Activated naive CD8-positive, alpha-beta T cell treated with anti-CD3 and anti-CD28 coated beads, Interleukin-2, amount 50 U/mL, for 24 hours (primary cell): ENCODE data around the gene URM1.
"Not testable (repeated sequence)": the region's sequence is repeated elsewhere in the genome, so short reads cannot be mapped to it uniquely, and the experiment has no call there.

Experiments
- ATAC-seq: fragments of 150-1000 bp; cut with Tn5 transposase; one replicate; pipeline ENCODE4 v1.10.0; 2021
- DNase-seq: peaks from one replicate; pipeline ENCODE4 v3.0.0; 2021
- H3K27ac Mint-ChIP-seq: one replicate; pipeline ENCODE4 v1.8.0; 2021; ENCODE audit warnings: mild to moderate bottlenecking, mixed read lengths
- H3K27me3 Mint-ChIP-seq: one replicate; pipeline ENCODE4 v1.8.0; 2021; ENCODE audit warnings: mixed read lengths
- H3K36me3 Mint-ChIP-seq: one replicate; pipeline ENCODE4 v1.8.0; 2021; ENCODE audit warnings: low read depth, mixed read lengths
- H3K4me1 Mint-ChIP-seq: one replicate; pipeline ENCODE4 v1.8.0; 2021; ENCODE audit warnings: mixed read lengths
- H3K4me3 Mint-ChIP-seq: one replicate; pipeline ENCODE4 v1.8.0; 2021; ENCODE audit warnings: mild to moderate bottlenecking, moderate library complexity, mixed read lengths
- H3K9me3 Mint-ChIP-seq: one replicate; pipeline ENCODE4 v1.8.0; 2021; ENCODE audit warnings: mixed read lengths

The URM1 gene

DNA sequence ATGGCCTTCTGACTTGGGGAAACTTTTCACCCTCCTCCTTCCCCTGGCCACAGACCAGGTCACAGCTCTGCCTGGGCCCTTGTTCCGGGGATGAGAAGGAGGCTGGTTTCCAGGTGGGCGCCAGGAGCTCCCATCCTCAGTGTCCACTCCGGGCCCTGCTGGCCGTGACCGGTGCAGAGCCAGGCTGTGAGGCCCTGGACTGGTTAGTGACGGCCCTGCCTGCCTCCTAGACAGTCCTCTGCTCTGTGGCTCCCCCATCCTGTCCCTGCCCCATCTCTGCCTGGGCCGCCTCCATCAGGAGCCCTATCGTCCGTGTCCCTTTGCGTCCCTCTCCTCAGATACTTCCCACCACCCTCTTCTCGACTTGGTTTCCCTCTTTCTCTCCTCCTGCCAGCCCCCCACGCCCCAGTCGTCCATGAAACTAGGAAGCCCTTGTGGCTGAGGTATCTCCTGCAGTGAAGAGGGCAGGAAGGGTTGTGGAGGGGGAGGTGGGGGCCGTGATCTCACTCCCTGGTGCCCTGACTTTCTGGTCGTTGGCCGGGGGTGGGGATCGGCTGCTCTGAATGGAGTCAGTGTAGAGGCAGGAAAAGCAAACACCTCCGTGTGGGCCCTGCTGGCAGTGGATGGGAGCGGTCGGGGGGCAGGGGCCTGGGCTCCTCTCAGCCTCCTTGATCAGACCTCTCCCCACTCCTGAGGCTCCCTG lies 34.1 kb downstream of the URM1 start:
- Mint-ChIP-seq H3K4me3 (no peak overlapping the region), H3K27ac (no peak overlapping the region), H3K9me3 (no peaks in the 10 kb centered on the region), H3K36me3 (no peaks in the 10 kb centered on the region), H3K27me3 (peaks cover 19% of the 10 kb centered on the region), H3K4me1 (no peaks in the 10 kb centered on the region)
- no peak for DNase-seq
- no peak for ATAC-seq

DNA sequence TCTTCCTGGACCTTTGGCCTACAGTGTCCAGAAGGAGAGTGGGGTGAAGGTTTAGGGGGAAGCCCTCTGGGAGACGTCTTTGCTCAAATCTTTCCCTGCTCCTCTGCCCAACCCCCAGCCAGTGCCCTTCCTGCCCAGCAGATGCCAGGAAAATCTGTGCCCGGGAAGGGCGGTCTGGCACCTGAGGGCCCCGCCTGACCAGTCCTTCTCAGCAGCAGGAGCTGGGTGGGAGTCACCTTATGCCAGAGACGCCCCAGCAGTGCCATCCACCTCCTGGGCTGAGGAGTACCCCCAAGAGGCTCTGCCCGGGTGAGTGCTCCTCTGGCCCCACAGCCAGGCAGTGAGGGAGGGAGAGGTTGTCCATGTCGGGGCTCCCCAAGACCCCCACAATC lies 34.6 kb downstream of the URM1 start:
- Mint-ChIP-seq H3K4me1 (no peaks in the 10 kb centered on the region), H3K27me3 (peaks cover 21% of the 10 kb centered on the region), H3K36me3 (no peaks in the 10 kb centered on the region), H3K9me3 (no peaks in the 10 kb centered on the region), H3K4me3 (no peak overlapping the region), H3K27ac (no peak overlapping the region)
- no peak for DNase-seq
- ATAC-seq: no peak

DNA sequence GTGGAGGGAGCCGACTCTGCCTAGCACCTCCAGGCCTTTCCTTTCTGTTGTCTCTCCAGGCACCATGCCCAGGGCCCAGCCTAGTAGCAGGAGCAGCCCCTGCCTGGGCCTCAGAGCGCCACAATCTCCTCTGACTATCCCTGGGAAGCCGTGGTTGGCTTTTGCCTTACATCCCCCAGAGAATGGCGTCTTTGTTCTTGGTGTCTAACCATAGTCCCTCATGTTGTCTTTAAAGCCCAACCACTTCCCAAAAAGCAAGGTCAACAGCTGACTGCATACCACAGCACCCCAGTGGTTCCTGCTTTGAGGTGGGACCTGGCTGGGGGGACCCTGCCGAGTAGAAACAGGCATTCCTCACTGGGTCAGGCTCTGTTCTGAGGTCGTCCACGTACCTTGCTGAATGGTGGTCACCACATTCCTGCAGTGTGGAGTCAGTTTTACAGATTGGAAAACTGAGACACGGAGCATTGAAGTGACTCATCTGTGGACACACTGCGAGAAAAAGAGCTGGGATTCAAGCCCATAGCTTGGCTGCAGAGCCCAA lies 35.7 kb downstream of the URM1 start:
- H3K4me1 Mint-ChIP-seq: no peaks in the 10 kb centered on the region
- H3K4me3 Mint-ChIP-seq: no peak overlapping the region
- DNase-seq: no peak
- no peak for ATAC-seq
- peaks cover 24% of the 10 kb centered on the region for H3K27me3 Mint-ChIP-seq
- no peak overlapping the region for H3K27ac Mint-ChIP-seq
- no peaks in the 10 kb centered on the region for H3K36me3 Mint-ChIP-seq
- H3K9me3 Mint-ChIP-seq: no peaks in the 10 kb centered on the region

DNA sequence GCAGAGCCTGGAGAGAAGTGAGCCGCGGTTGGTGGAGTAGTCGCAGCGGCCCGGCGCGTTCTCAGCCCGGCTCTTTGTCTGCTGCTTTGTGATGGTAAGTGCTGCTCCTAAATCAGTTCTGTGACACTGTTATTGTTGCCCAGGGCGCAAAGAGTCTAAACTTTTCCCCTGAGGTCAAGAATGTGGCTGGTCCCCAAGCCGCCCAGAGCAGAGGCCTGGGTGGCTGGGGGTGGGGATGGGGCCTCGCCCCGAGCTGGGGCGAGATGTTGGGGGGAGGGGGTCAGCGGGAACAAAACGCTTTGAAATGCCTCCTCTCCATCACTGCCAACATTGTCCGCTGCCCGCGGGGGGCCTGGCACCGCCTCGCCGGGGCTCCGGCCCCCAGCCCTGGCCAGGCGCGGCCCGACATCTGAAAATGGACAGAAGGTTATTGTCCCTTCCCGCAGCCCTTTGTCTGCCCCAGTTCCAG lies 37.8 kb downstream of the URM1 start:
- no peak for ATAC-seq
- no peaks in the 10 kb centered on the region for H3K9me3 Mint-ChIP-seq
- no peaks in the 10 kb centered on the region for H3K4me1 Mint-ChIP-seq
- no peak overlapping the region for H3K27ac Mint-ChIP-seq
- H3K27me3 Mint-ChIP-seq: peaks cover 31% of the 10 kb centered on the region
- no peak overlapping the region for H3K4me3 Mint-ChIP-seq
- H3K36me3 Mint-ChIP-seq: no peaks in the 10 kb centered on the region
- DNase-seq: no peak

DNA sequence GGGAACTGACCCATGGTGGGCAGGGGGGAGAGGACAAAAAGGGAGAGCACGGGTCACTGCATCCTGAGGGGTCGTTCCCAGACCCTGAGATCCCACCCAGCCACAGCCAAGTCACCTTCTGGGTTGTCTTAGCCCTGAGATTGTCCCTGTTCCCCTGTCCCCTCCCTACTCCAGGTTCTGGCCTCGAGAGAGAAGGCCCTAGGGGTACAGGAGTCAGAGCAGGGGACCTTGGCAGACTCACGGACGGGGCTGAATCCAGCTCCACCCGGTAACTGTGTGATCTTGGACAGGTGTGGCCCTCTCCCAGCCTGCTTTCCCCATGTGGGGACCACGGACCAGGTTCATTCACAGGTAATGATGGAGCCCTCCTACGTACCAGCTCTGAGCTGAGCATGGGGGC lies 38.3 kb downstream of the URM1 start:
- no peak overlapping the region for H3K4me3 Mint-ChIP-seq
- no peak overlapping the region for H3K27ac Mint-ChIP-seq
- no peaks in the 10 kb centered on the region for H3K4me1 Mint-ChIP-seq
- ATAC-seq: no peak
- no peak for DNase-seq
- H3K27me3 Mint-ChIP-seq: peaks cover 33% of the 10 kb centered on the region
- H3K36me3 Mint-ChIP-seq: no peaks in the 10 kb centered on the region
- no peaks in the 10 kb centered on the region for H3K9me3 Mint-ChIP-seq

DNA sequence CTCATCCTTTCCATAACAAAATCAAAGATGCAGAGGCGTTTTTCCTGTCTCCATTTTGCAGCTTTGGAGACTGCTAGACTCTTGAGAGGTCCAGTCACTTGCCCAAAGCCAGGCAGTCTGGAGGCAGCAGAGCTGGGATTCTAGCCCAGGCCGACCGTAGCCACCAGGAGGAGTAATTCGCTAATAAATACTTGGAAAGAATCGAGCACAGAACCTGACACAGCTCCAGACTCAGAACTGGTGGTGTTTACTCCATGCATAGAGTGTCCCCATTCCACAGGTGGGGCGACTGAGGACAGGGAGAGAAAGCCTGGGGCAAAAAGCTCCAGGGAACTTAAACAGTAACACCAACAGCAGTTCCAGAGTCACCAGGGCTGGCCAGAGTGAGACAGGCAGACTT lies 38.8 kb downstream of the URM1 start:
- Mint-ChIP-seq H3K36me3 (no peaks in the 10 kb centered on the region), H3K27ac (no peak overlapping the region), H3K27me3 (peaks cover 37% of the 10 kb centered on the region), H3K9me3 (no peaks in the 10 kb centered on the region), H3K4me1 (no peaks in the 10 kb centered on the region), H3K4me3 (no peak overlapping the region)
- ATAC-seq (no peak), DNase-seq (no peak)

DNA sequence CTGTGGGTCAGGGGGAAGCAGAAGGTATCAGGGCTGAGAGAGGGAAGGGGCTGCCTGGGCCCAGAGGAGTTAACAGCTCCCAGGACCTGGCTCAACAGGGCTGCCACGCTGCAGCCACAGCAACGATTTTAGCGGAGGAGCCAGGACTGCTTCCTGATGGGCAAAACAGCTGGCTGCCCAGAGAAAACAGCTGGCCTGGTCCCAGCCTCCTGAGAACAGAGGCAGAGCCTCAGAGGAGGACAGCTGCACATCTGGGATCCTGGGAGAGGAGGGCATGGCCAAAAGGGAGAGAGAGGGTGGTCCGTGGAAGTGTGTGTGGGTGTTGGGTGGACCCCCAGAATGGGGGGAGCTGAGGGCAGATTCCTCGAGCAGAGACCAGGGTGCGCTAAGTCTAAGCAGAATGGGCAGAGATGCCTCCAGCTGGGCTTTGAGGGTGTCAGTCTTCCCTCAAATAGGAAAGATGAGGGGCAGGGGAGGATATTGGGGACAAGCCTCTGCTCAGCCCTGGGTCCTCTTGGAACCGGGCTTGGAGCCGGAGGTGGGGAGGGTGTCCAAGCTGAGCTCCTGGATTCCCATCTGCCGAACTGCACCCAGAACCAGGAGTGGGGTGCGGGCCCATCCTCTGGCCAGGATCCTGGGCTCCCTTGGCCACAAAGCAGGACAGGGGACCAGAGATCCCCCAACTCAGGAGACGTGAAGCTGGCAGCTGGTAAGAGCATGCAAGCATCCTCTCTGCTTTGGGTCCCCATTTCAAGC lies 40.4 kb downstream of the URM1 start:
- Mint-ChIP-seq H3K9me3 (no peaks in the 10 kb centered on the region), H3K27me3 (peaks cover 47% of the 10 kb centered on the region), H3K4me1 (no peaks in the 10 kb centered on the region), H3K4me3 (no peak overlapping the region), H3K27ac (no peak overlapping the region), H3K36me3 (no peaks in the 10 kb centered on the region)
- DNase-seq (no peak), ATAC-seq (no peak)

DNA sequence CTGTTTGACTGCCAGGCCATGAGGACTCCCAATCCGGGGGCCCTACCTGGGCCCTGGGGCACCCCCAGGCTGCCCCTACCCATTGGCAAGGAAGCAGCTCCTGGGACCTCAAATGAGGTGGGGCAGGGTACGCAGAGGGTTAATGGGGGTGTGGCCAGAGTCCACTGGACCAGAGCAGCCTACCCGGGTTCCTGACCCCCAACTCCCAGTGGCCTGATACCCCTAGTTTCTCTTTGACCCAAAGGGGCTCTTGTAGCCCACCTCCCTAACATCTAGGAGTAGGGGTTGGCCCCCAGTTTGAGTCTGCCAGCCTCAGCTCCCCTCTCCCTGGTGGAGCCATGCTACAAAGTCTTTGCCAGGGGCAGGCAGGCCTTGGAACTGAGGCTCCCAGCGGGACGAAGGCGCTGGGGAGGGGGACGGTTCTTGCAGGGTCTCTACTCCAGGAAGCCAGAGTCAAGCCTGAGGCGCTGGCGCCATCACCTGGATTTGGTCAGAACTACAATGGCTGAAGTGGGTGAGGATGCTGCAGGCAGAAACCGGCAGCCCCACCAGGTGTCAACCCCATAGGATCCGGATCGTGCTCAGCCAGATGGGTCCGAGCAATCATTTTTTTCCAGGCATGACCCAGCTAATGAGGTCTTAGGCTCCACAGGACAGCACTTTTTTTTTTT lies 41.1 kb downstream of the URM1 start:
- Mint-ChIP-seq H3K9me3 (no peaks in the 10 kb centered on the region), H3K36me3 (no peaks in the 10 kb centered on the region), H3K4me3 (no peak overlapping the region), H3K27ac (no peak overlapping the region), H3K4me1 (no peaks in the 10 kb centered on the region), H3K27me3 (peaks cover 50% of the 10 kb centered on the region)
- ATAC-seq (peak; percentile 36), DNase-seq (peak; percentile 66)

DNA sequence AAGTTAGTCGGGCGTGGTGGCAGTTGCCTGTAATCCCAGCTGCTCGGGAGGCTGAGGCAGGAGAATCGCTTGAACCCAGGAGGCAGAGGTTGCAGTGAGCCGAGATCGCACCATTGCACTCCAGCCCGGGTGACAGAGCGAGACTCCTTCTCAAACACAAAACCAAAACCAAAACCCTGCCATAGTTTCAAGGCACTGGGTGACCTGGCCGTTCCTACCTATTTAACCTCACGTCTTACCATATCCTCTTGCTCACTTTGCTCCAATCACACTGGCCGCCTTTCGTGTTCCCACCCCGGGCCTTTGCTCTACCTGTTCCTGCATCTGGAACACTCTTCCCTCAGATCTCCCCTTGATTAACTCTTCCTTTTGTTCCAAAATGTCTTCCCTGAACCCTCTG lies 42.6 kb downstream of the URM1 start:
- not testable (repeated sequence) for H3K4me1 Mint-ChIP-seq, H3K36me3 Mint-ChIP-seq, H3K27ac Mint-ChIP-seq, H3K9me3 Mint-ChIP-seq, ATAC-seq, DNase-seq, H3K4me3 Mint-ChIP-seq
- peaks cover 44% of the 10 kb centered on the region for H3K27me3 Mint-ChIP-seq

DNA sequence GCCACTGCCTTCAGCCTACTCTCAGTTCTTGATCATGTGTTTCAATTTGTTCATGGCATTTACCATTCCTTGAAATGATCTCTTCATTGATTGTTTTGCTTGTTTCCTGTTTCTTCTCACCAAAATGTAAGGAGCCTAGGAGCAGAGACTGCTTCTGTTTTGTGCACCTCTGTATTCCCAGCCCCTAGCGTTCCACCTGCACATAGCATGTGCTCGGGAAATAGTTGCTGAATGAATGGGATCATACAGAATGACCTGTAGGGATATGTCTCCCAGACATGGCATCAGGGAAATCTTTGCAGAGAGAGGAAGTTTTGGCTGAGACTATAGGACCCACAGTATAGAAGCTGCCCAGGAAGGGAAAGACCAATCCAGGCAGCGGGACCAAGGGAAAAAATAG lies 43.3 kb downstream of the URM1 start:
- H3K27me3 Mint-ChIP-seq: peaks cover 48% of the 10 kb centered on the region
- H3K27ac Mint-ChIP-seq: no peak overlapping the region
- H3K36me3 Mint-ChIP-seq: no peaks in the 10 kb centered on the region
- no peak overlapping the region for H3K4me3 Mint-ChIP-seq
- ATAC-seq (no peak), DNase-seq (no peak)
- peaks cover under 1% of the 10 kb centered on the region for H3K4me1 Mint-ChIP-seq
- no peaks in the 10 kb centered on the region for H3K9me3 Mint-ChIP-seq

DNA sequence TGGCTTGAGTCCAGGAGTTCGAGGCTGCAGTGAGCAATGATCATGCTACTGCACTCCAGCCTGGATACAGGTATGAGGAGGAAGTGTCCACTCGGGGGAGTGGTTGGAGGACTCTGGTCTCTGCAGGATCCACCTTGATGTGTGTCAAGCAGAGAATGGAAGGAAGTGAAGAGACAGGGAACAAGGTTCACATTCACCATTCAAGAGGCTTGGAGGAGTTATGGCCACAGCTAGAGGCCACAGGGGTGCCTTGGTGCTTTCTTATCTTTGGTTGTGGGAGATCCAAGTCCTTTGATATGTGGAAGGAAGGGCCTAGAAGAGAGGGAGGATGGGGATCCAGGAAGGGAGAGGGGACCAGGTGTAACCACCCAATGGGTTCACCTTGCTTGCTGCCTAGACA lies 44.1 kb downstream of the URM1 start:
- Mint-ChIP-seq H3K27me3 (peaks cover 47% of the 10 kb centered on the region), H3K4me3 (no peak overlapping the region), H3K9me3 (no peaks in the 10 kb centered on the region), H3K27ac (no peak overlapping the region), H3K4me1 (peaks cover 6% of the 10 kb centered on the region), H3K36me3 (no peaks in the 10 kb centered on the region)
- ATAC-seq (no peak), DNase-seq (no peak)

DNA sequence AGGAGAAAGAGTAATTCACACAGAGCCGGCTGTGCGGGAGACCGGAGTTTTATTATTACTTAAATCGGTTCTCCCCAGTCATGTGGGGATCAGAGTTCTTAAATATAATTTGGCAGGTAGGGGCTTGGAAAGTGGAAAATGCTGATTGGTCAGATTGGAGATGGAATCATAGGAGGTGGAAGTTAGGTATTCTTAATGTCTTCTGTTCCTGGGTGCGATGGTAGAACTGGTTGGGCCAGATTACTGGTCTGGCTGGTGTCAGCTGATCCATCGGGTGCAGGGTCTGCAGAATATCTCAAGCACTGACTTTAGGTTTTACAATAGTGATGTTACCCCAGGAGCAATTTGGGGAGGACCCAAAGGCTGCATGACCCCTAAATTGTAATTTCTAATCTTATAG lies 44.8 kb downstream of the URM1 start:
- H3K27ac Mint-ChIP-seq: no peak overlapping the region
- peaks cover 46% of the 10 kb centered on the region for H3K27me3 Mint-ChIP-seq

DNA sequence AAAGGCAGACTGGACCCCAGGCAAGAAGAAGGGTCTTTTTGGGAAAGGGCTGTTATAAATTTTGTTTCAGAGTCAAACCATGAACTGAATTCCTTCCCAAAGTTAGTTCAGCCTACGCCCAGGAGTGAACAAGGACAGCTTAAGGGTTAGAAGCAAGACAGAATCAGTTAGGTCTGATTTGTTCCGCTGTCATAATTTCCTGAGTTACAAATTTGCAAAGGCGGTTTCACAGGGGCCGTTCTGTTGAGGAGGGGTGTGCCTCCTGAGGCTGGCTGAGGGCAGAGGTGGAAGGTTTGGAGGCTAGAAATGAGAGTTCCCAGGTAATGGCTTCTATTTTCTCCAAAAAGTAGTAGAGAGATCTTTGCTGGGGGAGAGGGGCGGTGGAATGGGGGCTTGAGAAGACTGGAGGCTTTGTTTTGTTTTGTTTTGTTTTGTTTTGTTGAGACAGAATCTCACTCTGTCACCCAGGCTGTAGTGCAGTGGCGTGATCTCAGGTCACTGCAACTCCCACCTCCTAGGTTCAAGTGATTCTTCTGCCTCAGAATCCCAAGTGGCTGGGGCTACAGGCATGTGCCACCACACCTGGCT lies 45.4 kb downstream of the URM1 start:
- DNase-seq (no peak), ATAC-seq (no peak)
- no peaks in the 10 kb centered on the region for H3K9me3 Mint-ChIP-seq
- H3K27ac Mint-ChIP-seq: no peak overlapping the region
- H3K4me1 Mint-ChIP-seq: peaks cover 8% of the 10 kb centered on the region
- no peaks in the 10 kb centered on the region for H3K36me3 Mint-ChIP-seq
- no peak overlapping the region for H3K4me3 Mint-ChIP-seq
- H3K27me3 Mint-ChIP-seq: peaks cover 43% of the 10 kb centered on the region

More for the DNA sequence above, 44.8 kb downstream of the URM1 start:
- DNase-seq (no peak), ATAC-seq (no peak)
- H3K9me3 Mint-ChIP-seq: no peaks in the 10 kb centered on the region
- no peaks in the 10 kb centered on the region for H3K36me3 Mint-ChIP-seq
- peaks cover 6% of the 10 kb centered on the region for H3K4me1 Mint-ChIP-seq
- H3K4me3 Mint-ChIP-seq: no peak overlapping the region

DNA sequence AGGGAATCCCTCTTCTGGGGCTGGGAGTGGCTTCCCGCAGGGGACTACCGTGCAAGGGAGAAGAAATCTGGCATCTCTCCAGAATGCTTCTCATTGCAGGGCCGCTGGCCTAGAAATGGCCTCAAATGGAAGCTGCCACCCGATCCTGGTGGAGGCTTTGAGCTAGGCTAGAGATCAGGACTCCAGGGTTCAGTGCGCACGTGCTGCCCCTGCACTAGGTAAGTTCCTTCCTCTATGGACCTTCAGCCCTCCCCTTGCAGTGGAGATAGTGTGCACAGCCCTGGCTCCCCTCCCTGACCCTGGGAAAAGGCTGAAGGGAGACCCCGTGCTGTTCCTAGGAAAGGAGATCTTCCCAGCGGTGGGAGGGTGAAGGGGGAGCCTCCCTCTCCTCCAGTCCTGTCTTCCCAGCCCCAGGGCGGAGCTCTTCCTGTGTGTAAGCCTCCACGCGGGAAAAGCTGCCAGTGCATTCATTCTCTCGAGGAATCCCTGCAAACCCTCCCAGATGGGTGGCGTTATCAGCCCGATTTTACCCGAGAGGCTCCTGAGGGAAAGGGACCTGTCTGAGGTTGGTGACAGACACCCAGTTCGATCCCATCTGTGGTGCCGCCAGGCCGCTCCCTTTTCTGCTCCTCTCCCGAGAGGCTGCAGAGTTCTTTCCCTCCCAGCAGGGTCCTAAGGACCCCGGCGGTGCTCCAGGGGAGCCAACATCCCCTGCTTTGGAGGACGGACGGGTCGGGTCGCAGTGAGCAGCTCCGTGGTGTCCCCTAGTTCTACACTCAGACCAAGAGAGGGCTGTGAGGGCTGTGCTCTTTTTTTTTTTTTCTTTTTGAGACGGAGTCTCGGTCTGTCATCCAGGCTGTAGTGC lies 48.1 kb downstream of the URM1 start:
- ATAC-seq (no peak), DNase-seq (no peak)
- Mint-ChIP-seq H3K4me1 (peaks cover 8% of the 10 kb centered on the region), H3K27me3 (peaks cover 36% of the 10 kb centered on the region), H3K27ac (no peak overlapping the region), H3K36me3 (no peaks in the 10 kb centered on the region), H3K4me3 (peak overlapping the region; percentile 72), H3K9me3 (no peaks in the 10 kb centered on the region)
